ENCODE results near the gene SLC22A1.

DNA sequence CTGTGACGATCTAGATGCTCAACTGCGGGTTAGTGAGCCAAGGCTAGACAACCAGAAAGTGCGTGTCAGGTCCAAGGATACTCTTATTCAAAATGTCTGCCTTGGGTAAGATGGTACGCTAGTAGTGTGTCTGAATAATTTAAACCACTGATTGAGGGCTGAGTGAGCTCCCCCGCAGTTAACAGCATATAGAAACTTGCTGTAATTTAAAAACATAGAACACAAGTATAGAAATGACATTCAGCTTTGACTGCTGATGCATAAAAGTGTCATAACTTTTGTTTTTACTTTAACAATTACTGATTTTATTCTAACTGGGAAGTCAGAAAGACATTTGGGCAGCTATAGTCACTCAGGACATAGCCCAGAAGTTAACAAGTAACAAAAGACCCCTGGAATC is 45.6 kb upstream of the SLC22A1 start:
- no peak for TF ChIP-seq ZNF624 (tag by site-specific recombination; IDR thresholded peaks at IDR 0.05)
- no peak for TF ChIP-seq ZNF747 (tag by site-specific recombination; IDR thresholded peaks at IDR 0.05)
- TF ChIP-seq ZBTB1 (tag by site-specific recombination; IDR thresholded peaks at IDR 0.05): no peak
- TF ChIP-seq, protein P1, sequence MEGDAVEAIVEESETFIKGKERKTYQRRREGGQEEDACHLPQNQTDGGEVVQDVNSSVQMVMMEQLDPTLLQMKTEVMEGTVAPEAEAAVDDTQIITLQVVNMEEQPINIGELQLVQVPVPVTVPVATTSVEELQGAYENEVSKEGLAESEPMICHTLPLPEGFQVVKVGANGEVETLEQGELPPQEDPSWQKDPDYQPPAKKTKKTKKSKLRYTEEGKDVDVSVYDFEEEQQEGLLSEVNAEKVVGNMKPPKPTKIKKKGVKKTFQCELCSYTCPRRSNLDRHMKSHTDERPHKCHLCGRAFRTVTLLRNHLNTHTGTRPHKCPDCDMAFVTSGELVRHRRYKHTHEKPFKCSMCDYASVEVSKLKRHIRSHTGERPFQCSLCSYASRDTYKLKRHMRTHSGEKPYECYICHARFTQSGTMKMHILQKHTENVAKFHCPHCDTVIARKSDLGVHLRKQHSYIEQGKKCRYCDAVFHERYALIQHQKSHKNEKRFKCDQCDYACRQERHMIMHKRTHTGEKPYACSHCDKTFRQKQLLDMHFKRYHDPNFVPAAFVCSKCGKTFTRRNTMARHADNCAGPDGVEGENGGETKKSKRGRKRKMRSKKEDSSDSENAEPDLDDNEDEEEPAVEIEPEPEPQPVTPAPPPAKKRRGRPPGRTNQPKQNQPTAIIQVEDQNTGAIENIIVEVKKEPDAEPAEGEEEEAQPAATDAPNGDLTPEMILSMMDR (tag by site-specific recombination; IDR thresholded peaks at IDR 0.05): no peak
- TF ChIP-seq ZNF157 (tag by site-specific recombination; IDR thresholded peaks at IDR 0.05): no peak
- no peak for TF ChIP-seq ZBTB7A (tag by site-specific recombination; IDR thresholded peaks at IDR 0.05; ENCODE audit: low read depth)
- TF ChIP-seq, protein P2, sequence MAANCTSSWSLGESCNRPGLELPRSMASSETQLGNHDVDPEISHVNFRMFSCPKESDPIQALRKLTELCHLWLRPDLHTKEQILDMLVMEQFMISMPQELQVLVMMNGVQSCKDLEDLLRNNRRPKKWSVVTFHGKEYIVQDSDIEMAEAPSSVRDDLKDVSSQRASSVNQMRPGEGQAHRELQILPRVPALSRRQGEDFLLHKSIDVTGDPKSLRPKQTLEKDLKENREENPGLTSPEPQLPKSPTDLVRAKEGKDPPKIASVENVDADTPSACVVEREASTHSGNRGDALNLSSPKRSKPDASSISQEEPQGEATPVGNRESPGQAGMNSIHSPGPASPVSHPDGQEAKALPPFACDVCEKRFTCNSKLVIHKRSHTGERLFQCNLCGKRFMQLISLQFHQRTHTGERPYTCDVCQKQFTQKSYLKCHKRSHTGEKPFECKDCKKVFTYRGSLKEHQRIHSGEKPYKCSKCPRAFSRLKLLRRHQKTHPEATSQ (tag by site-specific recombination; IDR thresholded peaks at IDR 0.05): no peak
- no peak for TF ChIP-seq ZNF274 (IDR thresholded peaks at IDR 0.05; ENCODE audit: low read length)
- TF ChIP-seq ZNF274 (tag by site-specific recombination; IDR thresholded peaks at IDR 0.05; ENCODE audit: borderline replicate concordance): no peak
- no peak for TF ChIP-seq ZFP37 (tag by site-specific recombination; IDR thresholded peaks at IDR 0.05)
- no peak for TF ChIP-seq ZNF37A (tag by site-specific recombination; IDR thresholded peaks at IDR 0.05)
